ENCODE measurements around the gene RNPEPL1. TPM values are rescaled to one million over a fixed set of nuclear protein-coding genes. Genes with fewer than 3 reads are reported as not detected.

Gene RNPEPL1
- total RNA-seq, 4 donors from 2014 or later, result 57.3 to 135 (median 70.2) TPM

- TF ChIP-seq POLR2A (IDR thresholded peaks at IDR 0.05; ENCODE audit: low read depth) (no peak), POLR2AphosphoS5 (IDR thresholded peaks at IDR 0.05) (no peak), EP300 (IDR thresholded peaks at IDR 0.05) (no peak)
- TF ChIP-seq, protein P1, sequence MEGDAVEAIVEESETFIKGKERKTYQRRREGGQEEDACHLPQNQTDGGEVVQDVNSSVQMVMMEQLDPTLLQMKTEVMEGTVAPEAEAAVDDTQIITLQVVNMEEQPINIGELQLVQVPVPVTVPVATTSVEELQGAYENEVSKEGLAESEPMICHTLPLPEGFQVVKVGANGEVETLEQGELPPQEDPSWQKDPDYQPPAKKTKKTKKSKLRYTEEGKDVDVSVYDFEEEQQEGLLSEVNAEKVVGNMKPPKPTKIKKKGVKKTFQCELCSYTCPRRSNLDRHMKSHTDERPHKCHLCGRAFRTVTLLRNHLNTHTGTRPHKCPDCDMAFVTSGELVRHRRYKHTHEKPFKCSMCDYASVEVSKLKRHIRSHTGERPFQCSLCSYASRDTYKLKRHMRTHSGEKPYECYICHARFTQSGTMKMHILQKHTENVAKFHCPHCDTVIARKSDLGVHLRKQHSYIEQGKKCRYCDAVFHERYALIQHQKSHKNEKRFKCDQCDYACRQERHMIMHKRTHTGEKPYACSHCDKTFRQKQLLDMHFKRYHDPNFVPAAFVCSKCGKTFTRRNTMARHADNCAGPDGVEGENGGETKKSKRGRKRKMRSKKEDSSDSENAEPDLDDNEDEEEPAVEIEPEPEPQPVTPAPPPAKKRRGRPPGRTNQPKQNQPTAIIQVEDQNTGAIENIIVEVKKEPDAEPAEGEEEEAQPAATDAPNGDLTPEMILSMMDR (IDR thresholded peaks at IDR 0.05), result no peak
- Histone ChIP-seq H3K4me1 (peaks cover 37 to 58% (median 45%) of the 10 kb centered on the region in 4 donors), H3K27ac (replicated peaks in 1 of 4) (peak overlapping the region; percentile 91 to 94 (median 93)), H3K36me3 (peaks cover 9 to 31% (median 31%) of the 10 kb centered on the region in 4 donors), H3K27me3 (no peaks in the 10 kb centered on the region), H3K4me3 (peak overlapping the region; percentile 80 to 91 (median 86)), H3K9me3 (no peaks in the 10 kb centered on the region)
- no peak for DNase-seq (ENCODE audit: extremely low spot score)
- WGBS, result 20% methylated on average over 14 of the region's 62 CpGs
- intact Hi-C loops (cut with DNase I), result no loop called here
Measured at GRCh38 chr2:240586919-240587800, 18.9 kb downstream of the RNPEPL1 start.

GRCh38 chr2:240588006-240588655 lies 19.8 kb downstream of the RNPEPL1 start:
- no peak for DNase-seq (ENCODE audit: extremely low spot score)
- Histone ChIP-seq H3K36me3 (peaks cover 9 to 41% (median 39%) of the 10 kb centered on the region in 4 donors), H3K27ac (replicated peaks in 1 of 4) (no peak overlapping the region), H3K4me1 (peaks cover 37 to 56% (median 47%) of the 10 kb centered on the region in 4 donors), H3K9me3 (no peaks in the 10 kb centered on the region), H3K4me3 (peak overlapping the region in 3 of 4 donors; percentile 80 to 91 (median 86)), H3K27me3 (no peaks in the 10 kb centered on the region)
- TF ChIP-seq POLR2AphosphoS5 (IDR thresholded peaks at IDR 0.05), result no peak
- no peak for TF ChIP-seq EP300 (IDR thresholded peaks at IDR 0.05)
- WGBS, result 83% methylated on average over 10 of the region's 10 CpGs
- intact Hi-C loops (cut with DNase I), result no loop called here

- Histone ChIP-seq H3K27me3 (no peaks in the 10 kb centered on the region), H3K36me3 (peaks cover 9 to 46% (median 43%) of the 10 kb centered on the region in 4 donors), H3K4me1 (peaks cover 41 to 56% (median 48%) of the 10 kb centered on the region in 4 donors), H3K4me3 (no peak overlapping the region), H3K9me3 (no peaks in the 10 kb centered on the region), H3K27ac (replicated peaks in 1 of 4) (no peak overlapping the region)
- TF ChIP-seq, protein P1 (IDR thresholded peaks at IDR 0.05), result no peak
- TF ChIP-seq POLR2AphosphoS5 (IDR thresholded peaks at IDR 0.05), result no peak
- no peak for TF ChIP-seq EP300 (IDR thresholded peaks at IDR 0.05)
- TF ChIP-seq POLR2A (IDR thresholded peaks at IDR 0.05; ENCODE audit: low read depth), result no peak
- no peak for DNase-seq (ENCODE audit: extremely low spot score)
- WGBS, result 77% methylated on average over 4 of the region's 4 CpGs
- intact Hi-C loops (cut with DNase I), result no loop called here
Measured at GRCh38 chr2:240588669-240589068, 20.4 kb downstream of the RNPEPL1 start.

DNA sequence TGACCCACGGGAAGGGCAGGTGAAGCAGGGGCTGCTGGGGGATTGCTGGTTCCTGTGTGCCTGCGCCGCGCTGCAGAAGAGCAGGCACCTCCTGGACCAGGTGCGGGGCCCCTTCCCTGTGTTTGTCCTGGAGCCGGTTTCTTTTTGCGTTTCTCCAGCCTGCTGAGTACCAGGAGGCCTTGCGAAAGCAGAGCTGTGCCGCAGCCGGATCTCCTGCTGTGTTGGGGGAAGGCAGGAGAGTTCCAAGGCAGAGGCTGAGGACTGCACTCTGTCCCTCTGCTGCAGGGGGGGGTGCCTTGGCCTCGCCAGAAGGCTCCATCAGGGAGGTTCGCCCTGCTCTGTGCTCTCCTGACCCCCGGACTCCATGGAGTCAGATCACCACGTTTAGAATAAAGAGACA lies 21.1 kb downstream of the RNPEPL1 start:
- H3K27me3 ChIP-seq, result no peaks in the 10 kb centered on the region
- H3K27ac ChIP-seq (replicated peaks in 1 of 4), result no peak overlapping the region
- intact Hi-C loops (cut with DNase I), result no loop called here
- no peak overlapping the region for H3K4me3 ChIP-seq
- H3K4me1 ChIP-seq, result peaks cover 34 to 55% (median 47%) of the 10 kb centered on the region in 4 donors
- TF ChIP-seq, protein P1 (IDR thresholded peaks at IDR 0.05), result no peak
- TF ChIP-seq POLR2AphosphoS5 (IDR thresholded peaks at IDR 0.05) (no peak), POLR2A (IDR thresholded peaks at IDR 0.05; ENCODE audit: low read depth) (no peak), EP300 (IDR thresholded peaks at IDR 0.05) (no peak)
- no peak for DNase-seq (ENCODE audit: extremely low spot score)
- H3K36me3 ChIP-seq, result peaks cover 9 to 53% (median 47%) of the 10 kb centered on the region in 4 donors
- WGBS, result 87% methylated on average over 5 of the region's 14 CpGs
- no peaks in the 10 kb centered on the region for H3K9me3 ChIP-seq
